ENCODE data around the gene SCUBE1. TPM values are rescaled to one million over a fixed set of nuclear protein-coding genes. Genes with fewer than 3 reads are reported as not detected.

Gene SCUBE1
- total and polyA plus RNA-seq, 2 experiments from 2014 or later = 2.1 to 2.2 TPM

DNA sequence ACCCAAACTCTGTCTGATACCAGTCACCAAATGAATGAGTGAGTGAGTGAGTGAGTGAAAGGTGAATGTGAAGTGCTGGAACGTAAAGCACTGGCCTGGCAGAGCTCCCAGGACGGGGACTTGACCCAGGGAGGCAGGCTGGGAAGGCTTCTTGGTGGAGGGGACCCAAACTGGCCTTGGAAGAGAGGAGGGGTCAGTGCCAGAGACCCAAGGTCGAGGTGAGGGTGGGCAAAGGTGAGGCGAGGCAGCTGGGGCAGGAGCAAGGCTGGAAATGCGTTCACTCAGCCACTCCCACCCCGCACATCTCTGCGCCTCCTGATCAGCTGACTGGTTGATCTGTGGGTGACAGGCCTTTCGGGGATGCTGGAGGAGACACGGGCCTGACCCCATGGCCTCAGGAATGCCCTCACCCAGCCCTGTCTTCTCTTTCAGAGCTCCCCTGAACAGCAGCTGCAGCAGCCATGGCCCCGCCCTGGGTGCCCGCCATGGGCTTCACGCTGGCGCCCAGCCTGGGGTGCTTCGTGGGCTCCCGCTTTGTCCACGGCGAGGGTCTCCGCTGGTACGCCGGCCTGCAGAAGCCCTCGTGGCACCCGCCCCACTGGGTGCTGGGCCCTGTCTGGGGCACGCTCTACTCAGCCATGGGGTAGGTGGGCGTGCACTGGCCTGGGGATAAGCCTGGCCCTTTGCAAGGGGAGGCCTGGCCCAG, 184.2 kb downstream of the SCUBE1 start:
- Histone ChIP-seq H3K4me1 (ENCODE audit: insufficient read depth) (no peaks in the 10 kb centered on the region), H3K9me3 (ENCODE audit: low read depth) (no peaks in the 10 kb centered on the region), H3K4me2 (no peak overlapping the region), H2AFZ (no peak overlapping the region), H3K4me3 (no peak overlapping the region), H4K20me1 (ENCODE audit: insufficient read depth, poor library complexity, severe bottlenecking) (no peaks in the 10 kb centered on the region), H3K9me2 (replicated peaks; ENCODE audit: insufficient read depth) (no peaks in the 10 kb centered on the region), H3K79me2 (no peaks in the 10 kb centered on the region), H3K27me3 (no peaks in the 10 kb centered on the region), H3K27ac (no peak overlapping the region), H3K36me3 (replicated peaks; ENCODE audit: insufficient read depth, low read depth) (no peaks in the 10 kb centered on the region)
- DNase-seq (ENCODE audit: low spot score) = no peak
- 95% methylated on average over 21 of the region's 24 CpGs for WGBS (ENCODE audit: low lambda C conversion rate, missing lambda C conversion rate)
- TF ChIP-seq, protein P1, sequence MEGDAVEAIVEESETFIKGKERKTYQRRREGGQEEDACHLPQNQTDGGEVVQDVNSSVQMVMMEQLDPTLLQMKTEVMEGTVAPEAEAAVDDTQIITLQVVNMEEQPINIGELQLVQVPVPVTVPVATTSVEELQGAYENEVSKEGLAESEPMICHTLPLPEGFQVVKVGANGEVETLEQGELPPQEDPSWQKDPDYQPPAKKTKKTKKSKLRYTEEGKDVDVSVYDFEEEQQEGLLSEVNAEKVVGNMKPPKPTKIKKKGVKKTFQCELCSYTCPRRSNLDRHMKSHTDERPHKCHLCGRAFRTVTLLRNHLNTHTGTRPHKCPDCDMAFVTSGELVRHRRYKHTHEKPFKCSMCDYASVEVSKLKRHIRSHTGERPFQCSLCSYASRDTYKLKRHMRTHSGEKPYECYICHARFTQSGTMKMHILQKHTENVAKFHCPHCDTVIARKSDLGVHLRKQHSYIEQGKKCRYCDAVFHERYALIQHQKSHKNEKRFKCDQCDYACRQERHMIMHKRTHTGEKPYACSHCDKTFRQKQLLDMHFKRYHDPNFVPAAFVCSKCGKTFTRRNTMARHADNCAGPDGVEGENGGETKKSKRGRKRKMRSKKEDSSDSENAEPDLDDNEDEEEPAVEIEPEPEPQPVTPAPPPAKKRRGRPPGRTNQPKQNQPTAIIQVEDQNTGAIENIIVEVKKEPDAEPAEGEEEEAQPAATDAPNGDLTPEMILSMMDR (IDR thresholded peaks at IDR 0.05; ENCODE audit: poor library complexity) = no peak
- TF ChIP-seq EZH2phosphoT487 (IDR thresholded peaks at IDR 0.05; ENCODE audit: low read depth, severe bottlenecking, unreplicated experiment) (no peak), EZH2 (IDR thresholded peaks at IDR 0.05; ENCODE audit: borderline replicate concordance) (no peak)

- no peaks in the 10 kb centered on the region for H3K79me2 ChIP-seq
- no peak for DNase-seq (ENCODE audit: low spot score)
- H3K27ac ChIP-seq = no peak overlapping the region
- H3K9me2 ChIP-seq (replicated peaks; ENCODE audit: insufficient read depth) = no peaks in the 10 kb centered on the region
- H3K4me2 ChIP-seq = no peak overlapping the region
- H4K20me1 ChIP-seq (ENCODE audit: insufficient read depth, poor library complexity, severe bottlenecking) = no peaks in the 10 kb centered on the region
- no peaks in the 10 kb centered on the region for H3K36me3 ChIP-seq (replicated peaks; ENCODE audit: insufficient read depth, low read depth)
- H3K4me3 ChIP-seq = no peak overlapping the region
- TF ChIP-seq EZH2phosphoT487 (IDR thresholded peaks at IDR 0.05; ENCODE audit: low read depth, severe bottlenecking, unreplicated experiment) (no peak), EZH2 (IDR thresholded peaks at IDR 0.05; ENCODE audit: borderline replicate concordance) (no peak)
- TF ChIP-seq, protein P1 (IDR thresholded peaks at IDR 0.05; ENCODE audit: poor library complexity) = no peak
- H3K9me3 ChIP-seq (ENCODE audit: low read depth) = no peaks in the 10 kb centered on the region
- no peaks in the 10 kb centered on the region for H3K4me1 ChIP-seq (ENCODE audit: insufficient read depth)
- no peaks in the 10 kb centered on the region for H3K27me3 ChIP-seq
- H2AFZ ChIP-seq = no peak overlapping the region
- WGBS (ENCODE audit: low lambda C conversion rate, missing lambda C conversion rate) = 88% methylated on average over 9 of the region's 9 CpGs
Measured at GRCh38 chr22:43157874-43158546, 185.2 kb downstream of the SCUBE1 start.

- 92% methylated on average over 11 of the region's 12 CpGs for WGBS (ENCODE audit: low lambda C conversion rate, missing lambda C conversion rate)
- TF ChIP-seq EZH2phosphoT487 (IDR thresholded peaks at IDR 0.05; ENCODE audit: low read depth, severe bottlenecking, unreplicated experiment) (no peak), EZH2 (IDR thresholded peaks at IDR 0.05; ENCODE audit: borderline replicate concordance) (no peak)
- TF ChIP-seq, protein P1 (IDR thresholded peaks at IDR 0.05; ENCODE audit: poor library complexity) = no peak
- H3K36me3 ChIP-seq (replicated peaks; ENCODE audit: insufficient read depth, low read depth) = no peaks in the 10 kb centered on the region
- H3K4me3 ChIP-seq = no peak overlapping the region
- H3K9me2 ChIP-seq (replicated peaks; ENCODE audit: insufficient read depth) = no peaks in the 10 kb centered on the region
- H3K27me3 ChIP-seq = no peaks in the 10 kb centered on the region
- no peaks in the 10 kb centered on the region for H4K20me1 ChIP-seq (ENCODE audit: insufficient read depth, poor library complexity, severe bottlenecking)
- H3K9me3 ChIP-seq (ENCODE audit: low read depth) = no peaks in the 10 kb centered on the region
- H3K4me1 ChIP-seq (ENCODE audit: insufficient read depth) = peaks cover 7% of the 10 kb centered on the region
- no peaks in the 10 kb centered on the region for H3K79me2 ChIP-seq
- H3K27ac ChIP-seq = no peak overlapping the region
- no peak overlapping the region for H3K4me2 ChIP-seq
- no peak for DNase-seq (ENCODE audit: low spot score)
- H2AFZ ChIP-seq = no peak overlapping the region
Measured at GRCh38 chr22:43156413-43156812, 186.8 kb downstream of the SCUBE1 start.
